Bronchial epithelial cell (primary cell): Measurements from ENCODE around the gene TRRAP. TPM values are rescaled to one million over a fixed set of nuclear protein-coding genes. Genes with fewer than 3 reads are reported as not detected.

ENCODE experiments used
- DNase-seq: peaks from one replicate; pipeline ENCODE4 v3.0.0-alpha.2; 2010; ENCODE audit warnings: low read depth
- FAIRE-seq: peaks from 2 replicates; lab custom pipeline; 2011; peaks lifted over from hg19 to GRCh38; lab: Jason Lieb, UNC
- H3K27me3 ChIP-seq: 2 replicates; pipeline ENCODE4 v1.5.1; 2011; ENCODE audit warnings: low read length; ENCODE audit not compliant: control insufficient read depth, insufficient read depth
- H3K36me3 ChIP-seq: 2 replicates; pipeline ENCODE4 v1.5.1; 2011; ENCODE audit warnings: low read length; ENCODE audit not compliant: control insufficient read depth, insufficient read depth
- H3K4me3 ChIP-seq: 2 replicates; pipeline ENCODE4 v1.5.1; 2011; ENCODE audit warnings: mild to moderate bottlenecking, low read depth, low read length, control low read depth
- CTCF ChIP-seq: IDR thresholded peaks from 2 replicates; pipeline ENCODE4 v1.5.1; 2011; ENCODE audit warnings: mild to moderate bottlenecking, moderate library complexity, low read length, control low read depth, inconsistent platforms; ENCODE audit not compliant: insufficient read depth, severe bottlenecking
- total RNA-seq: library from RNA; depleted of rRNA; stranded (reverse); fragments of >200 nt; gene quantifications from 2 replicates; pipeline ENCODE4 v1.2.1, GENCODE V29; 2014

TRRAP gene
- total RNA-seq, 1 donor from 2014 or later, result 8.2 TPM

DNA sequence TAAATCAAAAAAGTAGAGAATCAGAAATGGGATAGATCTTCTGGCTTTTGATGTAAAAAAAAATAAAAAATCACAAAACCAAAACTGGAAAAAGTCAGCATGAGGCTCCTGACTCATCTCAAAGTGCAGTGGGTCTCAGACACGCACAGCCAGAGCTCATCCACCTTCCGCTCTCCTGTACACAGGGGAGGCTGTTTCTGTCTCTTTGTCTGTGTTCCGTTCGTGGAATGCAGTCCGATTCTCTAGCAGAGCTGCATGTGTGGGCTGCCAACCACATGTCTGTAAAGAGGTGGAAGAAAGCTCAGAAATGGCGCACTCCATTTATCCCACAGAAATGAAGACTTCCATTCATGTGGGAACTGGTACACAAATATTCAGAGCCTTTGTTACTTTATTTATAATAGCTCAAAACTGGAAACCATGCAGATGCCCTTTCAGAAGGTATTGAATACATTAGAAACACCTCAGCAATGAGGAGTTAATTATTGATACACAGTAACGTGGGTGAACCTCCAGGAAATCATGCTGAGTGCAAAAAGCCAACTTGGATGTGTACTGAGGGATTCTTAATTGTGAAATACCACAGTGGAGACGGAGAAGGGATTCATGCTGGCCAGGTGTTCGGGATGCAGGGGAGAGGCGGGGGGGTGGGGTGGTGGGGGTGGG, 123.3 kb downstream of the TRRAP start:
- Histone ChIP-seq H3K36me3 (peaks cover 27% of the 10 kb centered on the region), H3K4me3 (no peak overlapping the region), H3K27me3 (no peaks in the 10 kb centered on the region)
- DNase-seq (no peak), FAIRE-seq (no peak)
- no peak for TF ChIP-seq CTCF

- H3K27me3 ChIP-seq, result no peaks in the 10 kb centered on the region
- TF ChIP-seq CTCF, result no peak
- peaks cover 29% of the 10 kb centered on the region for H3K36me3 ChIP-seq
- no peak overlapping the region for H3K4me3 ChIP-seq
- DNase-seq (no peak), FAIRE-seq (no peak)
Observed at GRCh38 chr7:99002148-99002826, 124.0 kb downstream of the TRRAP start.

GRCh38 chr7:99002827-99003212, 124.5 kb downstream of the TRRAP start:
- no peak for DNase-seq
- Histone ChIP-seq H3K4me3 (no peak overlapping the region), H3K36me3 (peaks cover 29% of the 10 kb centered on the region), H3K27me3 (no peaks in the 10 kb centered on the region)
- no peak for FAIRE-seq
- TF ChIP-seq CTCF, result no peak

DNA sequence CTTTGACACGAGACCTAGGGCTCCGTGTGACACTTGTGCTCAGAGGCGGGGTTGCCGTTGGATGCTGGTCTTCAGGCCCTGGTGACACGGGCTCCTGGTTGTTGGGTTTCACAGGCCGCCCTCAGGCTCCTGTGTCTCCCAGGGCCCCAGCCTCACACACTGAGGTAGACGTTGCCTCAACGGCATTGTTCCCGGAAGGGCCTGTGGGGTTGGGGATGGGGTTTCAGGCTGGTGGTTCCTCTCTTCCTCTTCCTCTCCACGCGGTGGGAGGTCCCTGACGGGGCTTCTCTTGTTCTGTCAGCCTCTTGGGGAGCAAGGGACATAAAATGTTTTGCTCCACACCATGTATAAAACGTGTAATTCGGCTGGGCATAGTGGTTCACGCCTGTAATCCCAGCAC, 125.1 kb downstream of the TRRAP start:
- no peak overlapping the region for H3K4me3 ChIP-seq
- no peak for TF ChIP-seq CTCF
- peaks cover 32% of the 10 kb centered on the region for H3K36me3 ChIP-seq
- DNase-seq, result no peak
- FAIRE-seq, result no peak
- no peaks in the 10 kb centered on the region for H3K27me3 ChIP-seq

GRCh38 chr7:99004216-99004615, 125.9 kb downstream of the TRRAP start:
- Histone ChIP-seq H3K27me3 (no peaks in the 10 kb centered on the region), H3K4me3 (no peak overlapping the region), H3K36me3 (peaks cover 34% of the 10 kb centered on the region)
- DNase-seq (peak; percentile 14), FAIRE-seq (no peak)
- TF ChIP-seq CTCF, result no peak
